Ishikawa (cell line): ENCODE results near the gene UACA.

ENCODE experiments used
- TAF1 ChIP-seq: IDR thresholded peaks from 2 replicates; pipeline ENCODE4 v1.6.1; 2012; ENCODE audit warnings: low read depth, mild to moderate bottlenecking
- TCF12 ChIP-seq: IDR thresholded peaks from 2 replicates; pipeline ENCODE4 v1.6.1; 2012; ENCODE audit warnings: low read depth
- TF ChIP-seq, protein P1 (sequence below): IDR thresholded peaks from 2 replicates; pipeline ENCODE4 v1.6.1; 2012; ENCODE audit warnings: low read depth, mild to moderate bottlenecking

DNA sequence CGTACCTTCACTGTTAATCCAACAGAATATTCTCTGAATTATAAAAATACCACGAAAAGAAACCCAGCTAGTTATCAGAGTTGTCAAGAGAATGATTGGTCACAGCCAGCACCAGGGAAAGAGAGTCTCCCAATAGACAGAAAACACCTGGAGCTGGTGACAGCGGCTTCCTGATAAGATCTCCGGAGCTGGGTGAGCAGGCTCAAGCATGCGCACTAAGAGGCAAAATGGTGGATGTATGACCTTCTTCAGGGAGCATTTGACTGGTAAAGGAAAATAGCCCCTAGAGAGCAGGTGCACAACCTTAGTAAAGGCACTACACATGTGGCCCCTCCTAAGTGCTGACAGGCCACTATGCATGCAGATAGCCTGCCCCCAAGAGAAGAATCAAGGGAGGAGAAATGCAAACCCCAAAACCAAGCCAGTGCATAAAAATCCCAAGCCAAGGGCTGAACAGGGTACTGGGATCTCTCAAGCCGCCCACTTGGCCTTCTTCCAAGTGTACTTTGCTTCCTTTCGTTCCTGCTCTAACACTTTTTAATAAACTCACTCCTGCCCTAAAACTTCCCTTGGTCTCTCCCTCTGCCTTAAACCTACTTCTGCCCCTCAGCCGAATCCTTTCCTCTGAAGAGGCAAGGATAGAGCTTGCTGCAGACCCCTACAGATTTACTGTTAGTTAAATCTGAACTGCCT is 93.2 kb downstream of the UACA start:
- TF ChIP-seq TAF1 (no peak), TCF12 (no peak)
- TF ChIP-seq, protein P1, sequence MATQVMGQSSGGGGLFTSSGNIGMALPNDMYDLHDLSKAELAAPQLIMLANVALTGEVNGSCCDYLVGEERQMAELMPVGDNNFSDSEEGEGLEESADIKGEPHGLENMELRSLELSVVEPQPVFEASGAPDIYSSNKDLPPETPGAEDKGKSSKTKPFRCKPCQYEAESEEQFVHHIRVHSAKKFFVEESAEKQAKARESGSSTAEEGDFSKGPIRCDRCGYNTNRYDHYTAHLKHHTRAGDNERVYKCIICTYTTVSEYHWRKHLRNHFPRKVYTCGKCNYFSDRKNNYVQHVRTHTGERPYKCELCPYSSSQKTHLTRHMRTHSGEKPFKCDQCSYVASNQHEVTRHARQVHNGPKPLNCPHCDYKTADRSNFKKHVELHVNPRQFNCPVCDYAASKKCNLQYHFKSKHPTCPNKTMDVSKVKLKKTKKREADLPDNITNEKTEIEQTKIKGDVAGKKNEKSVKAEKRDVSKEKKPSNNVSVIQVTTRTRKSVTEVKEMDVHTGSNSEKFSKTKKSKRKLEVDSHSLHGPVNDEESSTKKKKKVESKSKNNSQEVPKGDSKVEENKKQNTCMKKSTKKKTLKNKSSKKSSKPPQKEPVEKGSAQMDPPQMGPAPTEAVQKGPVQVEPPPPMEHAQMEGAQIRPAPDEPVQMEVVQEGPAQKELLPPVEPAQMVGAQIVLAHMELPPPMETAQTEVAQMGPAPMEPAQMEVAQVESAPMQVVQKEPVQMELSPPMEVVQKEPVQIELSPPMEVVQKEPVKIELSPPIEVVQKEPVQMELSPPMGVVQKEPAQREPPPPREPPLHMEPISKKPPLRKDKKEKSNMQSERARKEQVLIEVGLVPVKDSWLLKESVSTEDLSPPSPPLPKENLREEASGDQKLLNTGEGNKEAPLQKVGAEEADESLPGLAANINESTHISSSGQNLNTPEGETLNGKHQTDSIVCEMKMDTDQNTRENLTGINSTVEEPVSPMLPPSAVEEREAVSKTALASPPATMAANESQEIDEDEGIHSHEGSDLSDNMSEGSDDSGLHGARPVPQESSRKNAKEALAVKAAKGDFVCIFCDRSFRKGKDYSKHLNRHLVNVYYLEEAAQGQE: no peak
